ENCODE measurements around the gene HSPA14.

Gene HSPA14

GRCh38 chr10:14820010-14820774, 17.9 kb upstream of the HSPA14 start:
- H3K9me3 ChIP-seq: no peaks in the 10 kb centered on the region
- no peak overlapping the region for H3K9ac ChIP-seq
- no peaks in the 10 kb centered on the region for H3K36me3 ChIP-seq
- TF ChIP-seq Cebpa-rat (IDR thresholded peaks at IDR 0.05): no peak
- no peaks in the 10 kb centered on the region for H4K20me1 ChIP-seq
- H3K4me1 ChIP-seq: peaks cover 18% of the 10 kb centered on the region
- no peak overlapping the region for H3K4me3 ChIP-seq
- no peaks in the 10 kb centered on the region for H3K27me3 ChIP-seq
- no peak overlapping the region for H3K27ac ChIP-seq
- no peak overlapping the region for H3K4me2 ChIP-seq

GRCh38 chr10:14820775-14821154, 17.3 kb upstream of the HSPA14 start:
- no peak overlapping the region for H3K27ac ChIP-seq
- no peaks in the 10 kb centered on the region for H3K36me3 ChIP-seq
- peaks cover 18% of the 10 kb centered on the region for H3K4me1 ChIP-seq
- no peak overlapping the region for H3K4me2 ChIP-seq
- H3K27me3 ChIP-seq: no peaks in the 10 kb centered on the region
- H4K20me1 ChIP-seq: no peaks in the 10 kb centered on the region
- H3K4me3 ChIP-seq: no peak overlapping the region
- no peaks in the 10 kb centered on the region for H3K9me3 ChIP-seq
- no peak for TF ChIP-seq Cebpa-rat (IDR thresholded peaks at IDR 0.05)
- H3K9ac ChIP-seq: no peak overlapping the region

- Histone ChIP-seq H3K9ac (no peak overlapping the region), H3K27ac (no peak overlapping the region)
These were observed 16.3 kb upstream of the HSPA14 start for GRCh38 chr10:14821635-14822375.

GRCh38 chr10:14822879-14823755, 15.0 kb upstream of the HSPA14 start:
- Histone ChIP-seq H3K36me3 (no peaks in the 10 kb centered on the region), H3K27ac (no peak overlapping the region), H3K9me3 (no peaks in the 10 kb centered on the region), H3K27me3 (no peaks in the 10 kb centered on the region), H4K20me1 (no peaks in the 10 kb centered on the region), H3K4me2 (peak overlapping the region; percentile 18; the same call in 1 of the 2 replicates), H3K4me3 (no peak overlapping the region), H3K4me1 (peaks cover 18% of the 10 kb centered on the region), H3K9ac (no peak overlapping the region)
- TF ChIP-seq Cebpa-rat (IDR thresholded peaks at IDR 0.05): no peak

More at GRCh38 chr10:14821635-14822375, 16.3 kb upstream of the HSPA14 start:
- H3K4me2 ChIP-seq: no peak overlapping the region
- peaks cover 18% of the 10 kb centered on the region for H3K4me1 ChIP-seq
- no peak overlapping the region for H3K4me3 ChIP-seq
- no peaks in the 10 kb centered on the region for H3K36me3 ChIP-seq
- H3K27me3 ChIP-seq: no peaks in the 10 kb centered on the region
- H4K20me1 ChIP-seq: no peaks in the 10 kb centered on the region
- no peaks in the 10 kb centered on the region for H3K9me3 ChIP-seq
- TF ChIP-seq Cebpa-rat (IDR thresholded peaks at IDR 0.05): no peak

GRCh38 chr10:14823966-14824365, 14.1 kb upstream of the HSPA14 start:
- Histone ChIP-seq H3K27me3 (no peaks in the 10 kb centered on the region), H3K36me3 (no peaks in the 10 kb centered on the region), H3K4me3 (no peak overlapping the region), H3K27ac (no peak overlapping the region), H3K4me2 (no peak overlapping the region), H3K4me1 (peaks cover 18% of the 10 kb centered on the region), H3K9me3 (no peaks in the 10 kb centered on the region), H4K20me1 (no peaks in the 10 kb centered on the region), H3K9ac (no peak overlapping the region)
- no peak for TF ChIP-seq Cebpa-rat (IDR thresholded peaks at IDR 0.05)

GRCh38 chr10:14826076-14826829, 11.9 kb upstream of the HSPA14 start:
- no peak for TF ChIP-seq Cebpa-rat (IDR thresholded peaks at IDR 0.05)
- Histone ChIP-seq H3K4me1 (peaks cover 13% of the 10 kb centered on the region), H3K9me3 (no peaks in the 10 kb centered on the region), H3K4me2 (no peak overlapping the region), H3K4me3 (no peak overlapping the region), H3K27ac (no peak overlapping the region), H3K27me3 (no peaks in the 10 kb centered on the region), H3K9ac (no peak overlapping the region), H4K20me1 (no peaks in the 10 kb centered on the region), H3K36me3 (no peaks in the 10 kb centered on the region)

- Histone ChIP-seq H3K36me3 (no peaks in the 10 kb centered on the region), H3K4me2 (no peak overlapping the region), H3K4me1 (peaks cover 11% of the 10 kb centered on the region), H3K9ac (no peak overlapping the region), H3K4me3 (no peak overlapping the region), H3K27me3 (no peaks in the 10 kb centered on the region), H3K9me3 (no peaks in the 10 kb centered on the region), H4K20me1 (no peaks in the 10 kb centered on the region), H3K27ac (no peak overlapping the region)
- no peak for TF ChIP-seq Cebpa-rat (IDR thresholded peaks at IDR 0.05)
These were observed 5.0 kb upstream of the HSPA14 start for GRCh38 chr10:14833106-14833505.

GRCh38 chr10:14836208-14836607, 1.9 kb upstream of the HSPA14 start:
- Histone ChIP-seq H3K36me3 (peaks cover 12% of the 10 kb centered on the region; the same call in 1 of the 2 replicates), H4K20me1 (peaks cover 17% of the 10 kb centered on the region), H3K4me1 (peaks cover 24% of the 10 kb centered on the region), H3K27me3 (no peaks in the 10 kb centered on the region), H3K4me3 (no peak overlapping the region), H3K27ac (no peak overlapping the region), H3K9me3 (no peaks in the 10 kb centered on the region), H3K4me2 (no peak overlapping the region), H3K9ac (no peak overlapping the region)
- no peak for TF ChIP-seq Cebpa-rat (IDR thresholded peaks at IDR 0.05)

Data from BLaER1 (cell line).